CD14-positive monocyte (primary cell): Measurements from ENCODE around the gene FBXO5. TPM values are rescaled to one million over a fixed set of nuclear protein-coding genes. Genes with fewer than 3 reads are reported as not detected.

Experiments
- DNase-seq, 3 donors: peaks; one replicate each; pipeline ENCODE4 v3.0.0-alpha.2; 2011 to 2022
- H2AFZ ChIP-seq: 2 replicates; pipeline ENCODE4 v1.6.0; 2012; ENCODE audit warnings: mild to moderate bottlenecking, low read depth, low read length, inconsistent platforms; ENCODE audit not compliant: insufficient read depth, poor library complexity, severe bottlenecking
- H3K27ac ChIP-seq, 2 donors: 1 replicate in 1 of 2; 2 replicates in 1 of 2; pipeline ENCODE4 v1.5.1; 2012 to 2013; ENCODE audit warnings: low read length in 2 of 2, control low read depth in 1 of 2, inconsistent platforms in 1 of 2, low read depth in 1 of 2, mild to moderate bottlenecking in 1 of 2
- H3K27me3 ChIP-seq, 2 donors: one replicate each; pipeline versions ENCODE4 v1.6.0 to v1.6.1; 2011 to 2013; ENCODE audit warnings: low read length in 2 of 2; ENCODE audit not compliant: control insufficient read depth in 2 of 2, insufficient read depth in 2 of 2
- H3K36me3 ChIP-seq, 2 donors: replicated peaks in 1 of 2; 1 replicate in 1 of 2; 2 replicates in 1 of 2; pipeline versions ENCODE4 v1.5.1 to v1.6.1; 2012 to 2013; ENCODE audit warnings: low read length in 2 of 2, control low read depth in 1 of 2, inconsistent platforms in 1 of 2, mild to moderate bottlenecking in 1 of 2; ENCODE audit not compliant: insufficient read depth in 2 of 2, control insufficient read depth in 1 of 2
- H3K4me1 ChIP-seq, 2 donors: 1 replicate in 1 of 2; 2 replicates in 1 of 2; pipeline versions ENCODE4 v1.5.1 to v1.6.1; 2012 to 2013; ENCODE audit warnings: low read length in 2 of 2, control low read depth in 1 of 2, inconsistent platforms in 1 of 2, mild to moderate bottlenecking in 1 of 2, moderate library complexity in 1 of 2; ENCODE audit not compliant: insufficient read depth in 2 of 2, control insufficient read depth in 1 of 2
- H3K4me2 ChIP-seq: replicated peaks from 2 replicates; pipeline ENCODE3; 2012; ENCODE audit warnings: low read length, moderate library complexity, mild to moderate bottlenecking; ENCODE audit not compliant: poor library complexity, severe bottlenecking; ENCODE audit errors: extremely low read depth
- H3K4me3 ChIP-seq, 3 experiments: fragments of 200-600 bp in 1 of 3; sonication (generic) in 1 of 3; replicated peaks in 1 of 3; 1 replicate in 2 of 3; 2 replicates in 1 of 3; pipeline ENCODE4 v1.5.1; 2011 to 2013; ENCODE audit warnings: low read length in 3 of 3, mild to moderate bottlenecking in 3 of 3, control low read depth in 2 of 3, low read depth in 2 of 3, inconsistent platforms in 1 of 3, moderate library complexity in 1 of 3
- H3K79me2 ChIP-seq: 2 replicates; pipeline ENCODE4 v1.6.0; 2012; ENCODE audit warnings: mild to moderate bottlenecking, control low read depth, inconsistent platforms, low read length, moderate library complexity; ENCODE audit not compliant: insufficient read depth
- H3K9ac ChIP-seq: 2 replicates; pipeline ENCODE4 v1.6.0; 2017; ENCODE audit warnings: low read length, mild to moderate bottlenecking; ENCODE audit not compliant: insufficient read depth, poor library complexity, severe bottlenecking
- H3K9me3 ChIP-seq, 2 donors: replicated peaks in 1 of 2; 1 replicate in 1 of 2; 2 replicates in 1 of 2; pipeline versions ENCODE4 v1.5.1 to v1.6.1; 2012 to 2013; ENCODE audit warnings: low read length in 2 of 2, control low read depth in 1 of 2; ENCODE audit not compliant: control insufficient read depth in 1 of 2, insufficient read depth in 1 of 2
- H4K20me1 ChIP-seq: 2 replicates; pipeline ENCODE4 v1.6.0; 2012; ENCODE audit warnings: mild to moderate bottlenecking, low read length, control low read depth, moderate library complexity; ENCODE audit not compliant: insufficient read depth
- H3K27ac Mint-ChIP-seq, 7 donors: one replicate each; pipeline ENCODE4 v1.8.0; 2020; ENCODE audit warnings: mild to moderate bottlenecking in 7 of 7, mixed read lengths in 7 of 7, moderate library complexity in 6 of 7, inconsistent platforms in 2 of 7
- H3K27me3 Mint-ChIP-seq, 3 donors: one replicate each; pipeline ENCODE4 v1.8.0; 2021 to 2022; ENCODE audit warnings: low read depth in 3 of 3, mild to moderate bottlenecking in 3 of 3, mixed read lengths in 3 of 3, moderate library complexity in 3 of 3, inconsistent platforms in 1 of 3
- H3K36me3 Mint-ChIP-seq, 2 donors: one replicate each; pipeline ENCODE4 v1.8.0; 2020; ENCODE audit warnings: mixed read lengths in 2 of 2, inconsistent platforms in 1 of 2, mild to moderate bottlenecking in 1 of 2
- H3K4me1 Mint-ChIP-seq: one replicate; pipeline ENCODE4 v1.8.0; 2020; ENCODE audit warnings: mild to moderate bottlenecking, mixed read lengths
- H3K4me3 Mint-ChIP-seq, 2 donors: one replicate each; pipeline ENCODE4 v1.8.0; 2020; ENCODE audit warnings: mild to moderate bottlenecking in 2 of 2, mixed read lengths in 2 of 2, moderate library complexity in 1 of 2
- H3K9me3 Mint-ChIP-seq, 7 donors: one replicate each; pipeline ENCODE4 v1.8.0; 2020 to 2022; ENCODE audit warnings: mixed read lengths in 7 of 7, mild to moderate bottlenecking in 6 of 7, moderate library complexity in 6 of 7, inconsistent platforms in 2 of 7
- CTCF ChIP-seq: fragments of 200-600 bp; IDR thresholded peaks from one replicate; pipeline ENCODE4 v1.8.0; 2022; ENCODE audit warnings: antibody characterized with exemption, mild to moderate bottlenecking
- WGBS: methylation state at CpG from one replicate; pipeline ENCODE4 v1.1.5; 2013; ENCODE audit warnings: missing lambda C conversion rate; ENCODE audit not compliant: insufficient coverage; 5-methylcytosine and 5-hydroxymethylcytosine counted together
- intact Hi-C, 2 donors: fragments of 100-400 bp; cut with micrococcal nuclease; formaldehyde crosslinking; loops; one replicate each; pipeline versions ENCODE4 v1.15.0 to v1.15.1; 2023
- polyA plus RNA-seq, 3 donors: library from polyadenylated mRNA; depleted of rRNA in 1 of 3; unstranded in 2 of 3; stranded (reverse) in 1 of 3; fragments of 300-500 nt in 2 of 3; fragments of >200 nt in 1 of 3; fragmentation: Illumina TruSeq in 2 of 3; gene quantifications; 1 replicate in 2 of 3; 2 replicates in 1 of 3; pipeline ENCODE4 v1.2.3, GENCODE V29; 2012 to 2021

FBXO5 gene
- polyA plus RNA-seq, 3 donors: 1.0 to 1.9 (median 1.3) TPM

- Histone ChIP-seq H3K4me3 (no peak overlapping the region), H4K20me1 (no peaks in the 10 kb centered on the region), H3K27ac (no peak overlapping the region), H2AFZ (peak overlapping the region; percentile 57), H3K4me1 (no peaks in the 10 kb centered on the region), H3K27me3 (no peaks in the 10 kb centered on the region), H3K4me2 (peak overlapping the region; percentile 21), H3K79me2 (no peaks in the 10 kb centered on the region), H3K9me3 (no peaks in the 10 kb centered on the region), H3K36me3 (no peaks in the 10 kb centered on the region), H3K9ac (no peak overlapping the region)
- WGBS: 13% methylated on average over 3 of the region's 9 CpGs
- Mint-ChIP-seq H3K27me3 (peaks cover 2 to 3% (median 3%) of the 10 kb centered on the region in 3 donors), H3K4me3 (peak overlapping the region; percentile 54 to 83), H3K36me3 (no peaks in the 10 kb centered on the region), H3K9me3 (peaks cover 0 to 2% (median 0%) of the 10 kb centered on the region in 7 donors), H3K4me1 (peaks cover 6% of the 10 kb centered on the region), H3K27ac (no peak overlapping the region)
- peak; percentile 74 for TF ChIP-seq CTCF
- peak; percentile 3 to 34 (median 15) for DNase-seq
- intact Hi-C loops: loop anchor here in 1 of 2 donors (5.0 kb wide), 1 partner anchor 391 kb away; no protein-coding TSS in a partner anchor
Observed at GRCh38 chr6:152948150-152948768, 34.6 kb downstream of the FBXO5 start.

GRCh38 chr6:152946995-152947394 is 35.8 kb downstream of the FBXO5 start:
- Histone ChIP-seq H4K20me1 (no peaks in the 10 kb centered on the region), H3K4me2 (no peak overlapping the region), H3K27me3 (no peaks in the 10 kb centered on the region), H3K4me3 (no peak overlapping the region), H3K27ac (no peak overlapping the region), H3K36me3 (no peaks in the 10 kb centered on the region), H3K79me2 (no peaks in the 10 kb centered on the region), H3K9ac (no peak overlapping the region), H3K9me3 (no peaks in the 10 kb centered on the region), H2AFZ (no peak overlapping the region), H3K4me1 (no peaks in the 10 kb centered on the region)
- no peak overlapping the region for H3K27ac Mint-ChIP-seq
- no peak for DNase-seq
- no peak overlapping the region for H3K4me3 Mint-ChIP-seq
- peaks cover 6% of the 10 kb centered on the region for H3K4me1 Mint-ChIP-seq
- H3K36me3 Mint-ChIP-seq: no peaks in the 10 kb centered on the region
- peaks cover 0 to 2% (median 0%) of the 10 kb centered on the region in 7 donors for H3K9me3 Mint-ChIP-seq
- WGBS: no CpG with 5 or more reads among the region's 2 CpGs
- H3K27me3 Mint-ChIP-seq: peaks cover 3 to 4% (median 3%) of the 10 kb centered on the region in 3 donors
- no peak for TF ChIP-seq CTCF
- intact Hi-C loops: loop anchor here in 1 of 2 donors (5.0 kb wide), 1 partner anchor 390 kb away; no protein-coding TSS in a partner anchor
